HG02870 (cell line): ENCODE data around the gene RWDD1.
"Not testable (repeated sequence)": the region's sequence is repeated elsewhere in the genome, so short reads cannot be mapped to it uniquely, and the experiment has no call there.

Source experiments
- ATAC-seq: cut with Tn5 transposase; IDR thresholded peaks from one replicate; pipeline ENCODE4 v1.9.1; 2021; ENCODE audit warnings: mild to moderate bottlenecking, moderate library complexity; ENCODE audit not compliant: unreplicated experiment

The RWDD1 gene

GRCh38 chr6:116603916-116604315, 32.6 kb downstream of the RWDD1 start:
- ATAC-seq = not testable (repeated sequence)

- not testable (repeated sequence) for ATAC-seq
Observed at GRCh38 chr6:116604868-116605267, 33.6 kb downstream of the RWDD1 start.

GRCh38 chr6:116605935-116606334, 34.6 kb downstream of the RWDD1 start:
- ATAC-seq = no peak

GRCh38 chr6:116611056-116611455, 39.8 kb downstream of the RWDD1 start:
- no peak for ATAC-seq

GRCh38 chr6:116615937-116616736, 44.8 kb downstream of the RWDD1 start, which contains the start of gene RSPH4A:
Gene RSPH4A (plus strand): TSS chr6:116616479. CDS start chr6:116616624, 145 bp downstream.
- ATAC-seq = peak; percentile 99

GRCh38 chr6:116616737-116617053, 45.4 kb downstream of the RWDD1 start:
- ATAC-seq = no peak

GRCh38 chr6:116624036-116624805, 52.9 kb downstream of the RWDD1 start:
- no peak for ATAC-seq

- ATAC-seq = no peak
Observed at GRCh38 chr6:116625872-116626271, 54.6 kb downstream of the RWDD1 start.

- ATAC-seq = no peak
Observed at GRCh38 chr6:116629563-116629981, 58.3 kb downstream of the RWDD1 start.

- no peak for ATAC-seq
Observed at GRCh38 chr6:116631379-116631990, 60.2 kb downstream of the RWDD1 start.

- ATAC-seq = no peak
Observed at GRCh38 chr6:116633685-116634084, 62.4 kb downstream of the RWDD1 start.
